Transverse colon (tissue), 4 donors: ENCODE measurements around the gene VWA8.

Source experiments
- POLR2A ChIP-seq: fragments of 450-650 bp; IDR thresholded peaks from one replicate; pipeline ENCODE4 v1.6.1; 2016; ENCODE audit warnings: antibody characterized with exemption, mild to moderate bottlenecking, moderate library complexity
- POLR2AphosphoS5 ChIP-seq, 3 donors: sonication (generic); formaldehyde crosslinking; IDR thresholded peaks; one replicate each; pipeline ENCODE4 v1.6.1; 2016; ENCODE audit warnings: antibody characterized with exemption in 3 of 3
- TF ChIP-seq, protein P1 (sequence below), 5 experiments: fragments of 200-600 bp in 3 of 5; fragments of 450-650 bp in 2 of 5; sonication (generic) in 3 of 5; IDR thresholded peaks; 1 replicate in 2 of 5; 2 replicates in 3 of 5; pipeline ENCODE4 v1.5.1; 2016 to 2017; ENCODE audit warnings: antibody characterized with exemption in 5 of 5, inconsistent platforms in 3 of 5, mild to moderate bottlenecking in 2 of 5, moderate library complexity in 1 of 5

DNA sequence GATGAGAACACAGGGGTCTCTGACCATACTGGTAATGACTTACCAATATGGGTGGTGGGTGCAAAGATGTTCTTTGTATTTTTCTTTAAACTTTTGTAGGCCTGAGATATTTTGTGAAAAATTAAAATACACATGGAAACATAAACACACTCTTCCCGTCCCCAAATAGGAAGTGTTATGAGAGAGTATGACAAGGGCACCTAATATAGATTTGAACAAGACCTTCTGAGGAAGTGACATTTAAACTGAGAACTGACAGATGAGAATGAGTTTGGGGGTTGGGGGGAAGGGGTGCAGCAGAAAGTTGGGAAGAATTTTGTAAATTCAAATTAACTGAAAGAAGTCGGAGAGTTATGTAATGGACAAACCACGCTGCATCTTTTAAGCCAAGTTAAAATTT is 279.3 kb downstream of the VWA8 start:
- no peak for TF ChIP-seq POLR2A
- TF ChIP-seq, protein P1, sequence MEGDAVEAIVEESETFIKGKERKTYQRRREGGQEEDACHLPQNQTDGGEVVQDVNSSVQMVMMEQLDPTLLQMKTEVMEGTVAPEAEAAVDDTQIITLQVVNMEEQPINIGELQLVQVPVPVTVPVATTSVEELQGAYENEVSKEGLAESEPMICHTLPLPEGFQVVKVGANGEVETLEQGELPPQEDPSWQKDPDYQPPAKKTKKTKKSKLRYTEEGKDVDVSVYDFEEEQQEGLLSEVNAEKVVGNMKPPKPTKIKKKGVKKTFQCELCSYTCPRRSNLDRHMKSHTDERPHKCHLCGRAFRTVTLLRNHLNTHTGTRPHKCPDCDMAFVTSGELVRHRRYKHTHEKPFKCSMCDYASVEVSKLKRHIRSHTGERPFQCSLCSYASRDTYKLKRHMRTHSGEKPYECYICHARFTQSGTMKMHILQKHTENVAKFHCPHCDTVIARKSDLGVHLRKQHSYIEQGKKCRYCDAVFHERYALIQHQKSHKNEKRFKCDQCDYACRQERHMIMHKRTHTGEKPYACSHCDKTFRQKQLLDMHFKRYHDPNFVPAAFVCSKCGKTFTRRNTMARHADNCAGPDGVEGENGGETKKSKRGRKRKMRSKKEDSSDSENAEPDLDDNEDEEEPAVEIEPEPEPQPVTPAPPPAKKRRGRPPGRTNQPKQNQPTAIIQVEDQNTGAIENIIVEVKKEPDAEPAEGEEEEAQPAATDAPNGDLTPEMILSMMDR (IDR thresholded peaks at IDR 0.05): no peak
- no peak for TF ChIP-seq POLR2AphosphoS5 (IDR thresholded peaks at IDR 0.05)
